ENCODE measurements around the gene ETHE1. TPM values are rescaled to one million over a fixed set of nuclear protein-coding genes. Genes with fewer than 3 reads are reported as not detected.

The ETHE1 gene
- total RNA-seq, 1 donor from 2014 or later = 118 TPM

DNA sequence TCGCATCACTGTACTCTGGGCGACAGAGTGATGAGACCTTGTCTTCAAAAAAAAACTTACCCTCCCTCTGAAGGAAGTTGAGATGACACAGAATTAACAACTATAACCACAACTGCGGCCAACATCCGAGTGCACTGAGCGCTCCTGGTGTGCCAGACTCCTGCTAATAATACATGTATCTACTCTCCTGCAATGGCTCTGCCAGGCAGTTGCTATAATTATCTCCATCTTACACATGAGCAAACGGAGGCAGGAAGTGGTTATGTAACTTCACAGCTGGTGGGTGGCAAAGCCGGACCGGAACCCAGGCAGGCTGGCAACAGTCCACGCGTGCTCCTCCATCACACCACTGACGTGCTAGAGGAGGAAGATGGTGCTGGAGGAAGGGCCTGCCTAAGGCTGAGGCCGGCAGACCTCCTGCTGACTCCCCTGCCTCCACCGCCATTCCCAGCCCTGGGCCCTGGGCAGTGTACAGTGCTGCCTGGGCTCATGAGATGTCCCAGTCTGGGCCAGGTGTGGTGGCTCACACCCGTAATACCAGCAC, 35.8 kb upstream of the ETHE1 start:
- TF ChIP-seq, protein P1, sequence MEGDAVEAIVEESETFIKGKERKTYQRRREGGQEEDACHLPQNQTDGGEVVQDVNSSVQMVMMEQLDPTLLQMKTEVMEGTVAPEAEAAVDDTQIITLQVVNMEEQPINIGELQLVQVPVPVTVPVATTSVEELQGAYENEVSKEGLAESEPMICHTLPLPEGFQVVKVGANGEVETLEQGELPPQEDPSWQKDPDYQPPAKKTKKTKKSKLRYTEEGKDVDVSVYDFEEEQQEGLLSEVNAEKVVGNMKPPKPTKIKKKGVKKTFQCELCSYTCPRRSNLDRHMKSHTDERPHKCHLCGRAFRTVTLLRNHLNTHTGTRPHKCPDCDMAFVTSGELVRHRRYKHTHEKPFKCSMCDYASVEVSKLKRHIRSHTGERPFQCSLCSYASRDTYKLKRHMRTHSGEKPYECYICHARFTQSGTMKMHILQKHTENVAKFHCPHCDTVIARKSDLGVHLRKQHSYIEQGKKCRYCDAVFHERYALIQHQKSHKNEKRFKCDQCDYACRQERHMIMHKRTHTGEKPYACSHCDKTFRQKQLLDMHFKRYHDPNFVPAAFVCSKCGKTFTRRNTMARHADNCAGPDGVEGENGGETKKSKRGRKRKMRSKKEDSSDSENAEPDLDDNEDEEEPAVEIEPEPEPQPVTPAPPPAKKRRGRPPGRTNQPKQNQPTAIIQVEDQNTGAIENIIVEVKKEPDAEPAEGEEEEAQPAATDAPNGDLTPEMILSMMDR (IDR thresholded peaks at IDR 0.05) = no peak
- H3K4me3 ChIP-seq = no peak overlapping the region
- intact Hi-C loops (cut with DNase I) = no loop called here
- peaks cover 4 to 13% of the 10 kb centered on the region in 2 donors for H3K4me1 ChIP-seq
- H3K9me3 ChIP-seq = no peaks in the 10 kb centered on the region
- no peaks in the 10 kb centered on the region for H3K27me3 ChIP-seq
- H3K36me3 ChIP-seq = peaks cover 11 to 18% of the 10 kb centered on the region in 2 donors
- peak; percentile 72 to 91 for DNase-seq (ENCODE audit: low spot score in 2 of 2)
- H3K27ac ChIP-seq = peak overlapping the region; percentile 73 to 84

DNA sequence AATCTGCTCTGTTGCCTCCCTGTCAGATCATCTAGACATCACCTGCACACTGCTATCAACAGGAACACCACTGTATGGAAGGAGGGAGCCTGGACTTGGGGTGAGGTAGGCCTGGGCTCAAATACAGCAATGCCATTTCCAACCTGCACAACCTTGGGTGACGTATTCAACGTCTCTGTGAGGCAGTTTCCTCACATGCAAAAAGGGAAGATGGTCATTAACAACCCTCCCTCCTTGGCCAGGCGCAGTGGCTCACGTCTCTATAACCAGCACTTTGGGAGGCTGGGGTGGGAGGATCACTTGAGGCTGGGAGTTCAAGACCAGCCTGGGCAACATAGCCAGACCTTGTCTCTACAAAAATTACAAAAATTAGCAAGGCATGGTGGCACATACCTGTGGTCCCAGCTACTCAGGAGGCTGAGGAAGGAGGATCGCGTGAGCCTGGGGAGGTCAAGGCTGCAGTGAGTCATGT, 35.3 kb upstream of the ETHE1 start:
- H3K4me3 ChIP-seq = no peak overlapping the region
- peaks cover 11 to 23% of the 10 kb centered on the region in 2 donors for H3K36me3 ChIP-seq
- H3K27me3 ChIP-seq = no peaks in the 10 kb centered on the region
- TF ChIP-seq, protein P1 (IDR thresholded peaks at IDR 0.05) = no peak
- H3K9me3 ChIP-seq = no peaks in the 10 kb centered on the region
- intact Hi-C loops (cut with DNase I) = no loop called here
- H3K27ac ChIP-seq = peak overlapping the region; percentile 73 to 84
- no peak for DNase-seq (ENCODE audit: low spot score in 2 of 2)
- H3K4me1 ChIP-seq = peaks cover 4 to 13% of the 10 kb centered on the region in 2 donors

DNA sequence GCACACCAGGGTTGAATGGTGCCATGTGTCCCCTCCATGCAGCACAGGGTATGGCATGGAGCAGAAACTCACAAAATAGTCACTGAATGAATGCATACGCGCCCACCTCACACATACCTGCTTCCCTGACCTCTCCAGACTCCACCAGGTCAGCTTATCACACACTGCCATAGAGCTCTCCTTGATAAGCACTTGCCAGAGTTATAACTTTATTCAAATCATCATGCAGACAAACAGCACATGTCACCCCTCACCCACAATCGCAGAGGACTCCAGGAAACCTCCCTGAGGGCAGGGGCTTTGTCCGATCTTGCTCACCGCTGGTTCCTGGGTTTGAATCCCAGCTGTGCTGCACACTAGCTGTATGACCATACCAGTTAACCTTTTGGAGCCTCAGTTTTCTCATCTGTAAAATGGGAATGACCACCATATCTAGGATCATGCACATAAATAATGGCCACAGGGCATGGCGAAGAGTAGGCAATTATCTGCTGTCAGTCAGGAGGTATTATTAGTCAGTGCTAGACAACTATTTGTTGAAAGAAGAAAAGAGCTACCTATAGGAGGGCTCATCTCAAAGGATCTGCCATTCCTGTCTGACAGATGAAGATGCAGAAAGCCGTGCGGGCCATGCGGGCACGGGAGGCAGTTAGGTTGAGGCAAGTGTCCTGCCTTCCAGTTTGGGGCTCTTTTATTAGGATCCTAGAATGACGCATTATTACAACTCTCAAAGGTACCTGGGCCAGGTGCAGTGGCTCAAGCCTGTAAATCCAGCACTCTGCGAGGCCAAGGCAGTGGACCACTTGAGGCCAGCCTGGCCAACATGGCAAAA, 34.4 kb upstream of the ETHE1 start:
- intact Hi-C loops (cut with DNase I) = no loop called here
- Histone ChIP-seq H3K9me3 (no peaks in the 10 kb centered on the region), H3K27me3 (no peaks in the 10 kb centered on the region), H3K36me3 (peaks cover 11 to 30% of the 10 kb centered on the region in 2 donors), H3K4me1 (peaks cover 4 to 13% of the 10 kb centered on the region in 2 donors), H3K27ac (peak overlapping the region; percentile 73 to 84), H3K4me3 (no peak overlapping the region)
- TF ChIP-seq, protein P1 (IDR thresholded peaks at IDR 0.05) = no peak
- no peak for DNase-seq (ENCODE audit: low spot score in 2 of 2)

DNA sequence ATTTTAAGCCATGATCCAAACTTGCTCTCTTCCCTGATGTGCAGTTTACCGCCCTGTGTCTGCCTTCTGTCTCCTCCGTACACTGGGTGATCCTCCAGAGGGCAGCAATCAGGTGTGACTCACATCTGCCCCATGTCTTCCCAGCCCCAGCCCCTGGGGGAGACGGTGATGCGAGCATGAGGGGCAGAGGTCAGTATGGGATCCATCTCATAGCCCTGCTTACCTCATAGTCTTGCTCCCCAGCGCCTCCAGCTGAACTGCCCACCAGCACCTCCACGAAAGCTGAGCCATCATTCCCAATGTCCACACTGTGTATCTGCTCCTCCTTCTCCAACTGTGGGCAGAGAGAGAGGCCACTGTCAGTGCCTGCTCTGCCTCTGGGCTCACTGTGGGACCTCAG, 33.7 kb upstream of the ETHE1 start:
- Histone ChIP-seq H3K36me3 (peaks cover 17 to 35% of the 10 kb centered on the region in 2 donors), H3K9me3 (no peaks in the 10 kb centered on the region), H3K4me3 (no peak overlapping the region), H3K27me3 (no peaks in the 10 kb centered on the region), H3K4me1 (peaks cover 4 to 13% of the 10 kb centered on the region in 2 donors), H3K27ac (no peak overlapping the region)
- TF ChIP-seq, protein P1 (IDR thresholded peaks at IDR 0.05) = no peak
- intact Hi-C loops (cut with DNase I) = no loop called here
- DNase-seq (ENCODE audit: low spot score in 2 of 2) = no peak

DNA sequence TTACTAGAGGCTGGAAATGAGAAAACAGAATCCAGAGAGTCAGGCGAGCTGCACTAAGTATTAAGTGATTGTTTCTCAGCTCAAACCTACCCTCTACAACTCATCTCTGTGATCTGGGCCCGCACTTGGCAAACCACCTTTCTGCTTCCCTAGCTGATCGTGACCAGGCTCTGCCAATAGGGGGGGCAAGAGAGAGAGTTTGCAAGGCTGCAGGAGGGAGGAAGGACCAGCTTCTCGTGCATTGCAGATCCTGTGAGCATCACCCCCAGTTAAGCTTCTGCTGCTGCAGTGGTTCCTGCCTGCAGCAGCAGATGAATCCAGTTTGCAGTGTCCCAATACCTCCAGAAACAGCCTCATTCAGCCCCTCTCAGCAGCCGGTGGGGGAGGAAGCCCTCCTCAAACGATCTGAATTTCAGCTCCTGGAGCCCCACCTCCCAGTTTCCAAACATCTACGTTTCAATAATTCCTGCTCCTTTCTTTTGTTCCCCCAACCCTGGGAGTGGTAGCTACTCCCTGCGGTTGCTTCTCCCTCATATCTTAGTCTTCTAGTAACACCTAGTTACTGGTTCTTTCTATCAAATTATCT, 28.3 kb upstream of the ETHE1 start:
- Histone ChIP-seq H3K36me3 (peaks cover 41 to 75% of the 10 kb centered on the region in 2 donors), H3K27ac (no peak overlapping the region), H3K4me1 (no peaks in the 10 kb centered on the region), H3K27me3 (no peaks in the 10 kb centered on the region), H3K4me3 (no peak overlapping the region), H3K9me3 (no peaks in the 10 kb centered on the region)
- TF ChIP-seq, protein P1 (IDR thresholded peaks at IDR 0.05) = peak; percentile 35 to 58 (median 55)
- DNase-seq (ENCODE audit: low spot score in 2 of 2) = peak in 1 of 2 donors; percentile 79
- intact Hi-C loops (cut with DNase I) = loop anchor here (5.0 kb wide), 1 partner anchor 97 kb away; no protein-coding TSS in a partner anchor

Data from ascending aorta (tissue), 2 donors.